DMS153 treated with DMSO at 0.1 percent for 48 hours (cell line): ENCODE data around the gene SPO11.

Source experiments
- DNase-seq: peaks from one replicate; lab custom pipeline; 2025; ENCODE audit not compliant: unreplicated experiment; lab: John Stamatoyannopoulos, UW

The SPO11 gene

DNA sequence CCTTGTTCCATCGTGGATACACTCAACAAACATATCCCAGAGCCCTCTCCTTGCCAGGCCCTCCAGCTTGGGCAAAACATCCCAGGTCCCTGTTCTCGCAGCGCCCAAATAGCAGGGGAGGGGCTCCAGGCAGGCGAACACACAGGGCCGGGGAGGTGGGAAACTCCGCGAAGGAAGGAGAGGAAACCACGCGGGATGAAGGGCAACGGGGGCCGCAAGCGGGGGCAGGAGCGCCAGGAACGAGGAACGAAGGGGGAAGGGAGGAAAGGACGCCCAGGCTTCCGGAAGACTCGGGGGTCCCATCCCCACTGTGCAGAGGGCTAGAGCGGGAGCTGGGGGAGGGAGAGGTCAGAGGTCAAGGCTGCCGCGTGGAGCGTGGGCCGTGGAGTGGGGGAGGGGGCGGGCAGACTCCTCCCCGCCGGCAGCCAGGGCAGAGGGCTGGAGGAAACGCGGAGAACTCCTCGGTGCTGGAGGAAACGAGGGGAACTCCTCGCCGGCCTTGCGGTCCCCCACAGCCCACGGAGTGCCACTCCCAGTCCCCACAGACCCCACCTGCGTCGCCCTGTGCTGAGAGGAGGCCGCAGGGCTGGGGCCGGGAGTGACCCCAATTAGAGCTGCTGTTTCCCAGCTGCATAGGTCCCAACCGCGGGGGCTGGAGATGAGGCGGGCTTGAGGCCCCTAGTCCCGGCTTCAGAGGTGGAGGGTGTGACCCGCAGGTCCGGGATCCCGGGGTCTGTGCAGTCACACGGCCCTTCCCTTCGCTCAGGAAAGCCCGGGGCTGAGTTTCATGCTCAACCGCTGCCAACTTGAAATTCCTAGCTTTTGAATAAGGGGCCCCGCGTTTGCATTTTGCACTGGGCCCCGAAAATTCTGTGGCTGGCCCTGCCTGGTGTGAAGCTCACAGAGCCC is 60.3 kb downstream of the SPO11 start:
- no peak for DNase-seq

DNA sequence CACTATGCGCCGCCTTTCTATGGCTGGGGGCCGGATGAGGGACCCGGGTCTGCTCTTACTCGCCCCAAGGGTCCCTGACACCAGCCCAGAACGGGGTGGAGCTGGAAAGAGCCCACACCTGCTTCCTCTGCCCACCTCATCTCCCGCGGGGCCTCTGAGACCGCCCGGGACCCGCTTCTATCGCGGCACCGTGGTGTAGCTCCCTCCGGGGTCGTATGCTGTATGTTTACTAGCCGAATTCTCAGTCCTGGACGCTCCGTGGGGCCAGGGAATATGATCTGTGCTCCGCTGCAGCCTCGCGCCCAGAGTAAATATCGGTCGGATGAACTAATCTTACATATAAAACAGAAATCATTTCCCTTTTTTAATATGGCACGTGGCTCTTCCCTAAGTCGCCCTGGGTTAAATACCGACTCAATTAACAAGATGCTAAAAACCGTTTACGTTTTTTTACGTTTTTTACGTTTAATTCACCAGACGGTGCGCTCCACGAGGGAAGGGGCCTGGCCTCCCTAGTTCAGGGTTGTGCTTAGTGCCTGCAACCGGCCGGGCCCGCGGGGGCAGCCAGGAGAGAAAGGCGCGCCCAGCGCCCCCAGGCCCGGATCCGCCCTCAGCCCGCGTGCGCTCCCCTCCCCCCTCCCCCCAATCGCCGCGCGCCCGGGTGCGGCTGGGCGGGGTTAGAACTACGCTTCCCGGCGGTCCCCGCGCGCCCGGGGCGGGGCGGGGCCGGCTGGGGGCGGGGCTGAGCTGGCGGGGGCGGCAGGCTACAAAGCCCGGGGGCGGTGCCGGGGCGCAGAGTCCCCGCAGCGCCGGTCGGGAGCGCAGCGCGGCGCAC is 61.2 kb downstream of the SPO11 start, which contains the start of gene RBM38:
RBM38 (plus strand) TSS at position 793 of the 835 bp plus-strand sequence. CDS start 186 bp downstream, outside the sequence.
- peak; percentile 33 for DNase-seq

GRCh38 chr20:57391439-57392301 is 62.1 kb downstream of the SPO11 start:
- no peak for DNase-seq

DNA sequence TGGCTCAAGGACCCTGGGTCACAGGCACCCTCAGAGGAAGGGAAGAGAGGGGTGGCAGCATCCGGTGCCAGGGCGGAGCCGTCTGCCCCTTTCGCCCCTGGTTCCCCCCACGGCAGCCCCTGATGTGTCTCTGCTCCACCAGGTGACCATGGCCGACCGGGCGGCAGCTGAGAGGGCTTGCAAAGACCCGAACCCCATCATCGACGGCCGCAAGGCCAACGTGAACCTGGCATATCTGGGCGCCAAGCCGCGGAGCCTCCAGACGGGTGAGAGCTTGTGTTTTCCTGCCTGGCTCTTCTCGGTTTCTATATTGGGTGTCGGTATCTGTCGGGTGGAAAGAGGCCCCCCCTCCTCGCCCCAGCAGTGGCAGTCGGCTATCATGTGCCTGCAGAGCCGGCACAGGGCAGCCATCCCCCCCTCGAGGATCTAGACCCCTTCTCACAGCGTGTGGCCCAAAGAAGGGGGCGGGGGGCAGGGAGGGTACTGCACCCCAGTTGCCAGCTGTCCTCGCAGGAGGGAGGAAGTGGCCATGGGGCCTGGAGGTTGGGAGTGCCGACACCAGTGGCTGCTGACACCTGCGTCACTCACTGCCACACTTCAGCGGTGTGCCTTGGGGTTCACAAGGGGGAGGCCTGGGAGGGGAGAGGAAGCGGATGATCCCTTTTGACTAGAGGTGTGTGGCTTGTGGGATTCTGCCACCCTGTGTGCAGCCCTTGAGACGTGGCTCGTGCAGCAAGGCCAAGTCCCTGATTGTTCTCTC is 63.1 kb downstream of the SPO11 start:
- DNase-seq = no peak
